GM18868 (cell line): Measurements from ENCODE around the gene ZNF598.
"Not testable (repeated sequence)": the region's sequence is repeated elsewhere in the genome, so short reads cannot be mapped to it uniquely, and the experiment has no call there.

Experiments
- ATAC-seq: cut with Tn5 transposase; IDR thresholded peaks from one replicate; pipeline ENCODE4 v1.9.1; 2021; ENCODE audit warnings: mild to moderate bottlenecking, moderate library complexity; ENCODE audit not compliant: unreplicated experiment

Gene ZNF598

GRCh38 chr16:1960665-1961630 is 48.7 kb downstream of the ZNF598 start:
- ATAC-seq, result no peak

GRCh38 chr16:1959269-1960039 is 50.2 kb downstream of the ZNF598 start, which contains the start of gene NDUFB10:
Gene NDUFB10, plus strand, starts transcription at chr16:1959538. Its CDS starts 87 bp downstream, at chr16:1959625.
- ATAC-seq, result peak; percentile 56

GRCh38 chr16:1958715-1959268 is 50.8 kb downstream of the ZNF598 start:
- no peak for ATAC-seq

DNA sequence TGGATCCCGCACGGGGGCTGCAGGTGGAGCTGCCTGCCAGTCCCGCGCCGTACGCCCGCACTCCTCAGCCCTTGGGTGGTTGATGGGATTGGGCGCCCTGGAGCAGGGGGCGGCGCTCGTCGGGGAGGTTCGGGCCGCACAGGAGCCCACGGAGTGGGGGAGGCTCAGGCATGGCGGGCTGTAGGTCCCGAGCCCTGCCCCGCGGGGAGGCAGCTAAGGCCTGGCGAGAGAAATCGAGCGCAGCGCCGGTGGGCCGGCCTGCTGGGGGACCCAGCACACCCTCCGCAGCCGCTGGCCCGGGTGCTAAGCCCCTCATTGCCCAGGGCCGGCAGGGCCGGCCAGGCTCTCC is 51.5 kb downstream of the ZNF598 start:
- not testable (repeated sequence) for ATAC-seq

GRCh38 chr16:1957434-1958142 is 52.0 kb downstream of the ZNF598 start:
- not testable (repeated sequence) for ATAC-seq

- ATAC-seq, result no peak
Observed at GRCh38 chr16:1953734-1954133, 55.9 kb downstream of the ZNF598 start.

GRCh38 chr16:1950559-1950958 is 59.1 kb downstream of the ZNF598 start:
- ATAC-seq, result no peak

DNA sequence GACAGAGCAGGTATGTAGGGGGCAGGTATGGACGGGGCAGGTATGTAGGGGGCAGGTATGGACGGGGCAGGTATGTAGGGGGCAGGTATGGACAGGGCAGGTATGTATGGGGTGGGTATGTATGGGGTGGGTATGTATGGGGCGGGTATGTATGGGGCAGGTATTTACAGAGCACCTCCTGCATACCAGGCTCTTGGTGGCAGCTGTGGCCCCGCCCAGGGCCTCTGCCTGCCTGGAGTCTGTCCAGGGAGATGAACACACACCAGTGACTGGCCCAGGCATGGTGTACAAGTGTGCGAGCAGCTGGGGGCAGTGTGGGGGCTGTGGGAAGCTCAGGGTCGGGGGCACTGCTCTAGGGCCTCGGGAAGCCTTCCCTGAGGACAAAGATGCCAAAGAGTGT is 59.6 kb downstream of the ZNF598 start:
- ATAC-seq, result no peak

- ATAC-seq, result no peak
Observed at GRCh38 chr16:1949507-1949906, 60.1 kb downstream of the ZNF598 start.
